GM12878 (cell line): ENCODE results near the gene GOSR1. TPM values are rescaled to one million over a fixed set of nuclear protein-coding genes. Genes with fewer than 3 reads are reported as not detected.
"Not testable (repeated sequence)": the region's sequence is repeated elsewhere in the genome, so short reads cannot be mapped to it uniquely, and the experiment has no call there.

Experiments
- ATAC-seq: fragments of 200-7000 bp; cut with Tn5 transposase; 3 replicates; pipeline ENCODE4 v1.9.1; 2020; ENCODE audit warnings: mild to moderate bottlenecking, moderate library complexity
- BruUV-seq: library from RNA; stranded (reverse); fragments of 400-500 nt; replicated peaks from 2 replicates; lab custom pipeline; 2021; lab: Mats Ljungman, UMichigan
- CTCF ChIA-PET: fragments of 300-600 bp; sonication (Branson Sonifier 250); formaldehyde crosslinking; extraction: SDS; loops from one replicate; lab custom pipeline; 2021; ENCODE audit warnings: inconsistent platforms; lab: Yijun Ruan, JAX
- POLR2A ChIA-PET: fragments of 350-600 bp; formaldehyde crosslinking; extraction: SDS; loops from one replicate; lab custom pipeline; 2021; ENCODE audit warnings: inconsistent platforms; lab: Charles Lee
- RAD21 ChIA-PET: fragments of 300-600 bp; sonication (Branson Sonifier 250); formaldehyde crosslinking; loops from one replicate; lab custom pipeline; 2023; ENCODE audit warnings: antibody characterized with exemption; ENCODE audit not compliant: unreplicated experiment; lab: Charles Lee
- SMC1A ChIA-PET: fragments of 300-600 bp; sonication (Branson Sonifier 250); formaldehyde crosslinking; loops from one replicate; lab custom pipeline; 2023; ENCODE audit not compliant: unreplicated experiment, uncharacterized antibody; lab: Charles Lee
- DNase-seq: peaks from one replicate; pipeline ENCODE4 v3.0.0-alpha.2; 2011; ENCODE audit warnings: low read depth, low spot score
- FAIRE-seq: peaks from 3 replicates; lab custom pipeline; 2011; peaks lifted over from hg19 to GRCh38; lab: Jason Lieb, UNC
- H2AFZ ChIP-seq: 2 replicates; pipeline ENCODE4 v1.6.0; 2011; ENCODE audit warnings: low read depth, low read length, control low read depth; ENCODE audit not compliant: control insufficient read depth
- H3K27ac ChIP-seq: 2 replicates; pipeline ENCODE4 v1.5.1; 2011; ENCODE audit warnings: control low read depth; ENCODE audit not compliant: control insufficient read depth, insufficient read depth
- H3K27me3 ChIP-seq, 2 experiments: replicated peaks in 1 of 2; 2 replicates each; pipeline versions ENCODE4 v1.6.0 to v1.6.1; 2011; ENCODE audit warnings: low read length in 1 of 2; ENCODE audit not compliant: control insufficient read depth in 2 of 2, insufficient read depth in 2 of 2
- H3K36me3 ChIP-seq, 2 experiments: 2 replicates each; pipeline ENCODE4 v1.5.1; 2011; ENCODE audit warnings: low read length in 1 of 2; ENCODE audit not compliant: control insufficient read depth in 2 of 2, insufficient read depth in 2 of 2
- H3K4me1 ChIP-seq: 2 replicates; pipeline ENCODE4 v1.6.1; 2011; ENCODE audit warnings: mild to moderate bottlenecking, low read length, moderate library complexity, mixed read lengths; ENCODE audit not compliant: control insufficient read depth, insufficient read depth
- H3K4me2 ChIP-seq: 2 replicates; pipeline ENCODE4 v1.6.0; 2011; ENCODE audit warnings: control low read depth; ENCODE audit not compliant: control insufficient read depth, insufficient read depth
- H3K4me3 ChIP-seq: fragments of 200-600 bp; sonication (generic); 2 replicates; pipeline ENCODE4 v1.5.1; 2016
- H3K79me2 ChIP-seq: 2 replicates; pipeline ENCODE4 v1.6.0; 2011; ENCODE audit warnings: low read length; ENCODE audit not compliant: control insufficient read depth, insufficient read depth
- H3K9ac ChIP-seq: 2 replicates; pipeline ENCODE4 v1.8.0; 2011; ENCODE audit warnings: low read length, control low read depth, mixed read lengths; ENCODE audit not compliant: control insufficient read depth, insufficient read depth
- H3K9me3 ChIP-seq: replicated peaks from 3 replicates; pipeline ENCODE4 v1.5.1; 2011; ENCODE audit warnings: mild to moderate bottlenecking, low read length; ENCODE audit not compliant: control insufficient read depth, insufficient read depth
- H4K20me1 ChIP-seq: 2 replicates; pipeline ENCODE4 v1.6.0; 2011; ENCODE audit not compliant: control insufficient read depth, insufficient read depth
- CBFB ChIP-seq: IDR thresholded peaks from 2 replicates; pipeline ENCODE4 v1.6.1; 2016; ENCODE audit warnings: antibody characterized with exemption, low read depth
- CBX3 ChIP-seq: fragments of 200-600 bp; sonication (generic); IDR thresholded peaks from 2 replicates; pipeline ENCODE4 v1.6.1; 2016; ENCODE audit warnings: low read depth, borderline replicate concordance
- DPF2 ChIP-seq: fragments of 450-650 bp; IDR thresholded peaks from 2 replicates; pipeline ENCODE4 v1.6.1; 2017; ENCODE audit warnings: mild to moderate bottlenecking
- EED ChIP-seq: sonication (generic); IDR thresholded peaks from 2 replicates; pipeline ENCODE4 v1.6.1; 2016; ENCODE audit warnings: antibody characterized with exemption, low read depth
- NRF1 ChIP-seq: conservative IDR thresholded peaks from 2 replicates; pipeline ENCODE4 v1.6.1; 2011; ENCODE audit warnings: mild to moderate bottlenecking, low read depth, low read length, improper control_type of control experiment
- RBBP5 ChIP-seq: fragments of 200-600 bp; sonication (generic); conservative IDR thresholded peaks from 2 replicates; pipeline ENCODE4 v1.6.1; 2016
- STAT1 ChIP-seq: fragments of 450-650 bp; conservative IDR thresholded peaks from 2 replicates; pipeline ENCODE4 v1.6.1; 2014; ENCODE audit warnings: antibody characterized with exemption, mild to moderate bottlenecking
- WRNIP1 ChIP-seq: IDR thresholded peaks from 2 replicates; pipeline ENCODE4 v1.6.1; 2011; ENCODE audit warnings: low read depth, low read length, improper control_type of control experiment, borderline replicate concordance
- WGBS: methylation state at CpG from one replicate; pipeline ENCODE4 v1.1.6; 2016; ENCODE audit warnings: low lambda C conversion rate; ENCODE audit not compliant: insufficient replicate concordance, insufficient coverage; ENCODE audit errors: missing lambda C conversion rate; 5-methylcytosine and 5-hydroxymethylcytosine counted together
- in situ Hi-C: fragments of 300-500 bp; cut with MboI; formaldehyde crosslinking; loops from 9 replicates; pipeline ENCODE4 v1.14.3; 2018; ENCODE audit warnings: mixed read lengths
- intact Hi-C: fragments of 100-400 bp; cut with micrococcal nuclease; formaldehyde crosslinking; loops from one replicate; pipeline ENCODE4 v1.14.2; 2022; ENCODE audit not compliant: unreplicated experiment
- polyA plus RNA-seq, 11 experiments: library from polyadenylated mRNA; depleted of rRNA in 4 of 11; unstranded in 6 of 11; stranded (reverse) in 5 of 11; fragments of >200 nt; fragmentation: Nextera tagmentation in 4 of 11; fragmentation: Illumina TruSeq in 1 of 11; extraction: Ambion mirVana in 4 of 11; extraction: Trizol in 1 of 11; gene quantifications; 1 replicate in 1 of 11; 2 replicates in 10 of 11; pipeline versions ENCODE4 v1.2.1 to v1.2.3, GENCODE V29; 2011 to 2016; ENCODE audit warnings: inconsistent platforms in 2 of 11, missing spikeins in 2 of 11, low read depth in 1 of 11
- total RNA-seq, 4 experiments: library from RNA; depleted of rRNA in 3 of 4; stranded (reverse); fragments of >200 nt in 3 of 4; fragmentation: Illumina TruSeq in 1 of 4; extraction: Trizol in 1 of 4; gene quantifications; 2 replicates each; pipeline versions ENCODE4 v1.2.1 to v1.2.3, GENCODE V29; 2013 to 2021
- TF ChIP-seq, protein P1 (sequence below): fragments of 450-650 bp; IDR thresholded peaks from 2 replicates; pipeline ENCODE4 v1.6.1; 2017; ENCODE audit warnings: mild to moderate bottlenecking
- TF ChIP-seq, protein P2 (sequence below): IDR thresholded peaks from 2 replicates; pipeline ENCODE4 v1.6.1; 2012; ENCODE audit warnings: low read depth, low read length, improper control_type of control experiment

Gene GOSR1
- total and polyA plus RNA-seq, 10 of the 15 experiments (the other 5 are each of a cell fraction or from before 2014, with no cell fraction given) = 21.4 to 99.3 (median 42.9) TPM

DNA sequence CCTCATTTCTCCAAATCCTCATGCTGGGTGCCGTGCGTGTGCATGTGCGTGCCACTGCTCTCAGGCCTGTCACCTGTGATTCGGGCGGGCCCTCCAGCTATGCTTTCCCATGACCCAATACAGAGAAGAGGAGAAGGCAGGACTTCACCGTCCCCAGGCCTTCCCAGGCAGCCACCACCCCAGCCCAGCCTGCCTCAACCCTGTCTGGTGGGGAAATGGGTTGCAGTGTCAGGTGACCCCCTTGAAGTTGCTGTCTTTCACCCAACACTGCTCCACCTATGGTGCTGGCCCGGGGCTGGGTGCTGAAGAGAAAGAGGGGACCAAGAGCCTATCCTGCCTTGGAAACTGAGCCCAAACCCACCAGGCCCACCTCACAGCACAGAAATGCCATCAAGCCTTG lies 94.7 kb downstream of the GOSR1 start:
- Histone ChIP-seq H3K4me1 (no peaks in the 10 kb centered on the region), H2AFZ (no peak overlapping the region), H3K27ac (no peak overlapping the region), H3K9me3 (no peaks in the 10 kb centered on the region), H3K27me3 (no peaks in the 10 kb centered on the region), H3K79me2 (no peaks in the 10 kb centered on the region), H3K4me3 (no peak overlapping the region), H3K9ac (no peak overlapping the region), H3K4me2 (no peak overlapping the region), H4K20me1 (no peaks in the 10 kb centered on the region), H3K36me3 (no peaks in the 10 kb centered on the region)
- BruUV-seq = no TSS peak
- POLR2A ChIA-PET = interaction anchor here (0.5 to 0.6 kb wide), 2 partner anchors 92 to 243 kb away, joined by 3 read pairs; no protein-coding TSS in a partner anchor
- RAD21 ChIA-PET = no interaction called here
- intact Hi-C loops (no loop called here), in situ Hi-C loops (no loop called here)
- ATAC-seq (no peak), FAIRE-seq (no peak), DNase-seq (no peak)
- 50% methylated on average over 7 of the region's 7 CpGs for WGBS
- TF ChIP-seq NRF1 = no peak
- TF ChIP-seq STAT1 = no peak
- TF ChIP-seq CBFB = no peak
- no peak for TF ChIP-seq CBX3
- no peak for TF ChIP-seq EED
- TF ChIP-seq, protein P1, sequence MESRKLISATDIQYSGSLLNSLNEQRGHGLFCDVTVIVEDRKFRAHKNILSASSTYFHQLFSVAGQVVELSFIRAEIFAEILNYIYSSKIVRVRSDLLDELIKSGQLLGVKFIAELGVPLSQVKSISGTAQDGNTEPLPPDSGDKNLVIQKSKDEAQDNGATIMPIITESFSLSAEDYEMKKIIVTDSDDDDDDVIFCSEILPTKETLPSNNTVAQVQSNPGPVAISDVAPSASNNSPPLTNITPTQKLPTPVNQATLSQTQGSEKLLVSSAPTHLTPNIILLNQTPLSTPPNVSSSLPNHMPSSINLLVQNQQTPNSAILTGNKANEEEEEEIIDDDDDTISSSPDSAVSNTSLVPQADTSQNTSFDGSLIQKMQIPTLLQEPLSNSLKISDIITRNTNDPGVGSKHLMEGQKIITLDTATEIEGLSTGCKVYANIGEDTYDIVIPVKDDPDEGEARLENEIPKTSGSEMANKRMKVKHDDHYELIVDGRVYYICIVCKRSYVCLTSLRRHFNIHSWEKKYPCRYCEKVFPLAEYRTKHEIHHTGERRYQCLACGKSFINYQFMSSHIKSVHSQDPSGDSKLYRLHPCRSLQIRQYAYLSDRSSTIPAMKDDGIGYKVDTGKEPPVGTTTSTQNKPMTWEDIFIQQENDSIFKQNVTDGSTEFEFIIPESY = no peak
- no peak for TF ChIP-seq DPF2
- TF ChIP-seq, protein P2, sequence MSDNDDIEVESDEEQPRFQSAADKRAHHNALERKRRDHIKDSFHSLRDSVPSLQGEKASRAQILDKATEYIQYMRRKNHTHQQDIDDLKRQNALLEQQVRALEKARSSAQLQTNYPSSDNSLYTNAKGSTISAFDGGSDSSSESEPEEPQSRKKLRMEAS = no peak
- no peak for TF ChIP-seq RBBP5
- no peak for TF ChIP-seq WRNIP1
- CTCF ChIA-PET = no interaction called here
- SMC1A ChIA-PET = no interaction called here

DNA sequence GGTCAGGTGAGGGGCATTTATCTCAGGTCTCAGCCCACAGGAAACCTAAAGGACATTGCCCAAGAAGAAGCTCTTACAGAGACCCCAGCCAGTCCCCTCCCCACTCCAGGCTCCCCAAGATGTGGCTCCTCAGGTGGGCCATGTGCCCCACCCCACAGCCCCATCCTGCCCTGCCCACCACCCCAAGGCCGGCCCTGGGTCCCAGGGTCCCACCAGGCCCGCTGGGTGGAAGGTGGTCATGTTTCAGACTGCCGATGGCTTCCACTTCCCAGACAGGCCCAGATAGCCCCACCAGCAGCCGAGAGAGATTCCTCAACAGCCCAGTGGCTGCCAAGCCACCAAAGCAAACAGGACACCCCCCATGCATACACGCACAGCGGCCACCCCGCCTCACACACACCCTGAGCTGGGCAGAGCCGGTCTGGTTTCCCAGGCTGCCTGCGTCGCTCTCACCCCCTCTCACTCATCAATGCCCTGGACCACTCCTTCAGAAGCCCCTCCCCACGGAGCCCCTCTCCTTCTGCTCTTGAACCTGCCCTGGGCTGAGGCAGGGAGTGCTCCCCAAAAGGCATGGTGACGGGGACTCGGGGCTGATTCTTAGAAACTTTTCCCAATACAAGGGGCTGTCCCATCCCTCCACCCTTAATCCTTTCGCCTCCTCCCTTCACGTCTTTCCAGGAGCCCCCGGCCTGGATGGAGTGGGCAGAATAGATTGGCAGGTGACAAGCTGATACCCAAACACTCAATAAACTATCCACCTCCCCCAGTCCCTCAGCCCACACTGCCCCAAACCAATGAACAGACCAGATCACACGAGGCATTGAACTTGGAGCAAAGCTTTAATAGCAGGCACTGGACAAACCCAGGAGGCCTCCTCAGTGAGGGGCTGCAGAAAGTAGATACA lies 95.7 kb downstream of the GOSR1 start:
- H2AFZ ChIP-seq, intact Hi-C loops, BruUV-seq, H3K79me2 ChIP-seq, H3K4me2 ChIP-seq, CTCF ChIA-PET, POLR2A ChIA-PET, in situ Hi-C loops, H3K27ac ChIP-seq, FAIRE-seq, H3K9ac ChIP-seq, H3K4me3 ChIP-seq, H3K36me3 ChIP-seq, DNase-seq, H3K27me3 ChIP-seq, SMC1A ChIA-PET, H3K9me3 ChIP-seq, ATAC-seq, H4K20me1 ChIP-seq, H3K4me1 ChIP-seq, RAD21 ChIA-PET: not testable (repeated sequence)
- WGBS = 40% methylated on average over 16 of the region's 17 CpGs
